SU-DHL-6 (cell line): Measurements from ENCODE around the gene PALMD.

Experiments used
- CTCF ChIP-seq: fragments of 200-600 bp; sonication (generic); IDR thresholded peaks from one replicate; pipeline ENCODE4 v1.5.1; 2017; ENCODE audit warnings: antibody characterized with exemption, mild to moderate bottlenecking, low read length, moderate library complexity; ENCODE audit not compliant: insufficient read depth, poor library complexity, severe bottlenecking
- EZH2phosphoT487 ChIP-seq: fragments of 200-600 bp; sonication (generic), shearing (Covaris generic); conservative IDR thresholded peaks from 2 replicates; pipeline ENCODE4 v1.6.1; 2018; ENCODE audit warnings: mild to moderate bottlenecking, antibody characterized with exemption, low read length, moderate library complexity, mixed read lengths

GRCh38 chr1:99737016-99737415, 91.1 kb downstream of the PALMD start:
- no peak for TF ChIP-seq CTCF
- TF ChIP-seq EZH2phosphoT487, result no peak
